HG03135 (cell line): ENCODE measurements around the gene CLDND1.
A peak's percentile ranks its signal among the peaks of the same experiment; 100 is the strongest.

Experiments
- ATAC-seq: cut with Tn5 transposase; IDR thresholded peaks from one replicate; pipeline ENCODE4 v1.9.1; 2021; ENCODE audit warnings: mild to moderate bottlenecking, moderate library complexity; ENCODE audit not compliant: unreplicated experiment

Gene CLDND1

GRCh38 chr3:98521897-98522543 is 682 bp downstream of the CLDND1 start:
- ATAC-seq: peak; percentile 47

DNA sequence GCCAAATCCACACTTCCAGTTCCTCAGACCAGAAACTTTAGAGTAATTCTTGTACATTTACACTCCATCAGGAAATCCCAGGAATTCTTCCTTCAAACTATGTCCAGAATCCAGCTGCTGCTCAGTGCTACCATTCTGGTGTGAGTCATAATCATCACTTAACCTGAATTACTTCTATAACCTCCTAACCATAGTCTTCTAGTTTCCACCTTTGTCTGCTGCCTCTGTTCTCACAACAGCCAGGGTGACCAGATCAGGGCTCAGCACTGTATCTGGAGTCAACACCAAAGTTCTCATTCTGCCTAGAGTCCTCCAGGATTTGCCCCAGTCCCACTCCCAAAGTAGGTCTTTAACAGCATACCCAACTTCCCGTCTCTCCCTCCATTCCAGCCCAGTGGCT is 3.4 kb downstream of the CLDND1 start:
- ATAC-seq: no peak

- ATAC-seq: no peak
These were observed 3.9 kb downstream of the CLDND1 start for GRCh38 chr3:98518816-98519215.

DNA sequence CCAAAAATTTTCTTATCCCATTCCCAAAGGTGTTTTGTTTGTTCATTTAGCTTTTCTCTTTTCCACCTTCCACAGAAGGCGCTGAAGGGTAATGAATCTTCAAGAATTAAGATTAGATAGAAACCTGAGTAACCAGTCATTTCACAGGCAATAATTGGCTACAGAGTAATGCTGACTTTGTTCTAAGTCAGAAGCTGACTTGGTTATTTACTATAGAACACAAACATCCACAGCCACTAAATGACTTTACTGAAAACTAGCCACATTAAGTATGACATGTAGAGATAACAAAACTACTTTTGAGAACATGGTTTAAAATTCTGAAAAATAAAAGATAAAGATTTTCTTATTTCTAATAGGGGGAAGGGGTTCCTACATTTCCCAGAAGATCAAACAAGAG is 7.8 kb downstream of the CLDND1 start:
- ATAC-seq: no peak

DNA sequence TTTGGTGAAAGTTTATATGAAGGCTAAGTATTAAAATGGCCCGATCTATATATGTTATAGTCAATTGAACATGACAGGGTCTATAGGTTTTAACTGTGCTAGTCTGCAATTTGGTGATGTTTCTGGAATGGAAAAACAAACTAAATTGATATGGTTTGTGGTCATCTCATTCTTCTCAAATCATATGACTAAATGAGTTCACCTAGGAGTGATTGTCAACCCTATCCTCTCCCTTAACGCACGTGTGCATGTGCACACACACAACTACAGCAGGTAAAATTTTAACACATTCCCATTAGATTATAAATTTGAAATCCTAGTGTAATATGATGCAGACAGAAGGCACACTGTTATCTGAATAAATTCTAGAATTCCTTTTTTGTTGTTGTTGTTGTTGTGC is 9.0 kb downstream of the CLDND1 start:
- no peak for ATAC-seq

DNA sequence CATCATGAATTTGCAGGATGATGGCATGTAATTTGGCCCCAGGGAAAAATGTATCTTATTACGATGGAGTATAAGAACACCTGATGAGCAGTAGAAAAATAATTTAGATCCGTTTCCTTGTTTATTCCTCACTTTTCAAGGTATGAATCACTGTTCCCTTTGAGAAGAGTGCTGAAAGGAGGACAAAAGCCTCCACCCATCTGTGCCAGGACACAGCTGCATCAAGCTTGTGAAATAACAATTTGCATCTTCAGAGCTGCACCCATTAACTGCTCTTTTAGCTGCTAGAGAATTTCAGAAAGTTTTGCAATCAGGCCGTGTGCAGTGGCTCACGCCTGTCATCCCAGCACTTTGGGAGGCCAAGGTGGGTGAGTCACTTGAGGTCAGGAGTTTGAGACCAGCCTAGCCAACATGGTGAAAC is 9.6 kb downstream of the CLDND1 start:
- no peak for ATAC-seq

GRCh38 chr3:98512576-98512975 is 10.1 kb downstream of the CLDND1 start:
- ATAC-seq: no peak

DNA sequence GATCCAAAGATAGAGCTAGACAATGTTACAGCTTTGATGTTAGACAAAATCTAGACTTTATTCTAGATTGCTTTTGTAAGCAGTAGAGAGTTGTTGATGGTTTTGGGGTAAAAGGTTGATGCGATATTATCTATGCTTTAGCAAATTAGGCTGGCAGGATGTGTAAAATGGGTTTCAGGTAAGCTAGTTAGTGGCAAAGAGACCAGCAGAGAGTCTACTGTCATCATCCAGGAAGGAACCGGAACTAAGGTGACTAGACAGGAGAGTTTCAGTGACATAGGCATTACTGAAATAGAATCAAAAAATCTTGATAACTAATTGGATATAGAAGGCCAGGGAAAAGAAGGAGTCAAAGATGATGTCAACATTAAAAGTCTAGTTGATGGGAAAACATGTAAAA is 14.1 kb downstream of the CLDND1 start:
- ATAC-seq: no peak

DNA sequence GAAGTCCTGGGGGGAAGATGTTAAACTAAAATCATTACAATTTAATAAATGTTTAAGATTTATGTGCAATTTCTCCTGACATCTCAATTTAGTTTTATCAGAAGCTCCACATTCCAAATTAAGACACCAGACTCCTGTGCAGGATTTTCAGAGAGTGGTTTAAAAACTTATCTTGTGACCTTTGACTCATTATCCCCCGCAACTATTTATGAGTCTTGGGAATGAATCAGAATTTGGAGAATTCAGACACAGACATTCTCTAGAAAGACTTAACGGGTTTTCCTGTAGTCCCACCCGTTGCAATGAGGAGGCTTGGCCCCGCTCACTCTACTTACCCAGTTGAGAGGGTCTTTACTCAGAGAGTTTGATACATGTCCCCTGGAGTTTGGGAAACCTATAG is 18.2 kb downstream of the CLDND1 start:
- ATAC-seq: no peak

GRCh38 chr3:98501863-98502576 is 20.7 kb downstream of the CLDND1 start:
- ATAC-seq: no peak

DNA sequence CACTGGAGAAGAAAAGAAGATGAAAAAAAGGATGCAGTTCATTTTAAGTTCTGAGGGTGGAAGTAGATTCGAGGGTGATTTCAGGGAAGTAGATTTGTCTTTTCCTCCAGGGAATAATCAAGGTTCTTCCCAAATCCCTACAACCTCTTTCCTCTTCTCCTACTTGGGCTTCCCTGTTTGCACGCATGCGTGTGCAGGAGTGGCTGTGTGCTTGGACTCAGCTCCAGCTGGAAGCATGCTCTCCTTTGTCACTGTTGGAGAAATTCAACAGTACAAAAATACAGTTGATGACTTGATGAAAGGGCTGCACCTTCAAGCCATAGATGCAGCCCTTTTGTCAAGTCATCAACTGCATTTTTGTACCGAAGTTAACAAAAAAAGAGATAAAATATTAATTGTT is 21.4 kb downstream of the CLDND1 start:
- ATAC-seq: no peak

DNA sequence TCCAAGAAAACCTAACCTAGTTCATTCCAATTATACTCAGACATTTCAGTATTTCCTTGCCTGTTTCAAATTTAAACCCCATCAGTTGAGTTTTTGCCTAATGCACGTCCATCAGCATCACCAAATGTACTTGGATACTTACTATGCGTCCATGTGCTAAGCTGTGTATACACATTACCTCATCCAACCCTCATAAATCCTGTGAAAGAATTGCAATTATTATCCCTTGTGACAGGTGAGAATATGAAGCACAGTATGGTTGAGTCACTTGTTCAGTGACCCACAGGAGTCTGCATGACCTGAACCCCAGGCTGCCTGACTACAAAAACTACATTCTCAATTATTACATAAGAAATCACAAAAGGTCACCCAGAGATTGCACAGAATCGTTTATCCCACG is 22.7 kb downstream of the CLDND1 start:
- no peak for ATAC-seq

- no peak for ATAC-seq
These were observed 25.3 kb downstream of the CLDND1 start, which contains the start of gene OR5K2 for GRCh38 chr3:98497381-98497780. Gene OR5K2 (plus strand): TSS chr3:98497681. CDS start chr3:98497681, 0 bp downstream.

- no peak for ATAC-seq
These were observed 39.1 kb downstream of the CLDND1 start for GRCh38 chr3:98483626-98484025.

DNA sequence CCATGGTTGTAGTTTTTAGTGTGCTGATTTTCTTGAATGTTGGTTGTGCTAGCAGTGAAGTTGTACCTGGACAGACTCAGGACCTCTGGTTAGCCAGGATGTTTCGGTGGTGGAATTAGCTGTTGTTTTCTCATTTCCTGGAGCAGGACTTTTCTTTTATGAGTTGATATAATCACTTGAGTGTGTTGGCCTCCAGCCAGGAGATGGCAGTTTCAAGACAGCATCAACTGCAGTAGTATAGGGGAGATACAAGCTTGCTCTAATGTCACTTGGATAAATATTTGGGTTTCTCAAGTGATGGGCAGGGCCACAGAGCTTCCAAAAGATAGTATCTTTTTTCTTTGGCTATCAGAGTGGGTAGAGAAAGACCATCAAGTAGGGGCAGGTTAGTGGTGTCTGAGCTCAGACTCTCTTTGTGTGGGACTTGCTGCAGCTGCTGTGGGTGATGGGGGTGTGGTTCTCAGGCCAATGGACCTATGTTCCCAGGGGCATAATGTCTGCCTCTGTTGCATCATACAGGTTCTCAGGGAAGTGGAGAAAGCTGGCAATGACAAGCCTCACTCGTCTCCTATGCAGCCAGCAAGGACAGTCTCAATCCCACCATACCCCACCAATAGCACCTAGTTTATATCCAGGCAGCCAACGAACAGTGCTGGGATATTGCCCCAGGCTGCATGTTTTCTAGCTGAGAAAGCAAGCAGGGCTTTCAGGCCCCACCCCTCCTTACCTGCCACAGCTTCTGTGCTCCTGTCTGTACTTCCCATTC is 39.8 kb downstream of the CLDND1 start:
- no peak for ATAC-seq
